ENCODE measurements around the gene TMEM8B. TPM values are rescaled to one million over a fixed set of nuclear protein-coding genes. Genes with fewer than 3 reads are reported as not detected.
"Not testable (repeated sequence)": the region's sequence is repeated elsewhere in the genome, so short reads cannot be mapped to it uniquely, and the experiment has no call there.

TMEM8B gene
- total and polyA plus RNA-seq, 7 donors = 3.5 to 12.5 (median 7.1) TPM

- TF ChIP-seq POLR2AphosphoS5 (IDR thresholded peaks at IDR 0.05) (no peak), EP300 (IDR thresholded peaks at IDR 0.05) (no peak), CTCF (IDR thresholded peaks at IDR 0.05) (no peak), POLR2A (IDR thresholded peaks at IDR 0.05) (no peak)
These were observed 54.0 kb downstream of the TMEM8B start for GRCh38 chr9:35882996-35883395.

DNA sequence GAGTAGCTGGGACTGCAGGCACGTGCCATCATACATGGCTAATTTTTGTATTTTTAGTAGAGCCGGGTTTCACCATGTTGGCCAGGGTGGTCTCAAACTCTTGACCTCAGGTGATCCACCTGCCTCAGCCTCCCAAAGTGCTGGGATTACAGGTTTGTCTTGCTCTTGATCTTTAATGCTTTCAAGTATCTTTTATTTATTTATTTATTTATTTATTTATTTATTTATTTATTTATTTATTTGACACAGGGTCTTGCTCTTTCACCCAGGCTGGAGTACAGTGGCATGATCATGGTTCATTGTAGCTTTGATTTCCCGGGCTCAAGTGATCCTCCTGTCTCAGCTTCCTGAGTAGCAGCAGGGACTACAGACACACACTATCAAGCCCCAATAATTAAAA lies 55.9 kb downstream of the TMEM8B start:
- H3K27me3 ChIP-seq, H3K4me3 ChIP-seq, H3K36me3 ChIP-seq, DNase-seq, H3K27ac ChIP-seq, H3K9me3 ChIP-seq, H3K4me1 ChIP-seq: not testable (repeated sequence)
- intact Hi-C loops (cut with DNase I) = loop anchor here (10.0 kb wide), 1 partner anchor 240 kb away; no protein-coding TSS in a partner anchor
- 83 to 90% methylated on average over 3 of the region's 3 CpGs for WGBS, 2 donors

More at GRCh38 chr9:35882996-35883395, 54.0 kb downstream of the TMEM8B start:
- H3K4me3 ChIP-seq = no peak overlapping the region
- H3K9me3 ChIP-seq = no peaks in the 10 kb centered on the region
- H3K36me3 ChIP-seq = no peaks in the 10 kb centered on the region
- DNase-seq = no peak
- H3K27ac ChIP-seq = no peak overlapping the region
- H3K4me1 ChIP-seq = no peaks in the 10 kb centered on the region
- no peaks in the 10 kb centered on the region for H3K27me3 ChIP-seq
- intact Hi-C loops (cut with DNase I) = loop anchor here (1.0 to 10.0 kb wide), 3 partner anchors 54 to 238 kb away; partner anchors contain the start of genes FAM221B and TMEM8B
- 46 to 59% methylated on average over 3 of the region's 3 CpGs for WGBS, 2 donors

DNA sequence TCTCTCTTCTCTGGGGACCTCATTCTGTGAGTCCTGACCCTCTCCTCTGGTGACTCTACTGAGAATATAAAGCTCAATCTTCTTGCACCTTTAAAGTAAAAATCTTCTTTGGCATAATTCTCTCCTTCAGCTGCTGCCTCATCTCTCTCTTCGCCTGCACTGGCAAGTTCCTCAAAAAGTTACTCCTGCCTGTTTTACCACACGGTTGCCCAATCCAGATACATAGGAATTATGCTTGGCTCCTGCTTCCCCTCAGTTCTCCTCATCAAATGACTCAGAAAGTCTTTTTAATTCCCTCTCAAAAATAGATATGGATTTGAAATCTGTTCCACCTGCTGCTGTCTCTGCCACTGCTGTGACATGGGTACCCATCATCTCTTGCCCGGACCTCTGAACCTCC lies 62.6 kb downstream of the TMEM8B start:
- no peak for DNase-seq
- TF ChIP-seq CTCF (IDR thresholded peaks at IDR 0.05) (no peak), POLR2A (IDR thresholded peaks at IDR 0.05) (no peak), EP300 (IDR thresholded peaks at IDR 0.05) (no peak), POLR2AphosphoS5 (IDR thresholded peaks at IDR 0.05) (no peak)
- intact Hi-C loops (cut with DNase I) = no loop called here
- Histone ChIP-seq H3K36me3 (no peaks in the 10 kb centered on the region), H3K4me3 (no peak overlapping the region), H3K27me3 (no peaks in the 10 kb centered on the region), H3K9me3 (no peaks in the 10 kb centered on the region), H3K27ac (no peak overlapping the region), H3K4me1 (no peaks in the 10 kb centered on the region)
- WGBS, 2 donors = 72 to 84% methylated on average over 3 of the region's 3 CpGs

DNA sequence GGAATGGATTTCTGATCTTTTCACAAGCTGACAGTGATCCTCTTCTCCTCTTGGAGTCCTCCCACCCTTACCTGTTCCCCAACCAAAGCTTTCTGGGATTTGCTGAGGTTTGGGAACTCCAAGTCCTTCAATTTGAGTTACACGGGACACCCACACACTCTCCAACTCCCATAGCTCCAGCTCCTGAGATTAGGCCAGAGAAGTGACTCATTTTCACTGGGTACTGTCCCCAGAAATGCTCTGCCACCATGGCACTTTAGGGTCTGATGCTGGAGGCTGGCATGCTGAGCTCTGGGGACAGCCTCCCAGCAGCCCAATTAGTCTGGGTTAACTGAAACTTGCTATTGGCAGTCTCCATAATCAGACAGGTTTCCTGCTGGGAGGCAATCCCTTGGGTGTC lies 63.0 kb downstream of the TMEM8B start:
- Histone ChIP-seq H3K9me3 (no peaks in the 10 kb centered on the region), H3K4me3 (no peak overlapping the region), H3K4me1 (no peaks in the 10 kb centered on the region), H3K36me3 (no peaks in the 10 kb centered on the region), H3K27me3 (no peaks in the 10 kb centered on the region), H3K27ac (no peak overlapping the region)
- TF ChIP-seq POLR2A (IDR thresholded peaks at IDR 0.05) (no peak), POLR2AphosphoS5 (IDR thresholded peaks at IDR 0.05) (no peak), CTCF (IDR thresholded peaks at IDR 0.05) (no peak), EP300 (IDR thresholded peaks at IDR 0.05) (no peak)
- no peak for DNase-seq
- WGBS, 2 donors = 86 to 88% methylated on average over 1 of the region's 1 CpG
- intact Hi-C loops (cut with DNase I) = no loop called here

DNA sequence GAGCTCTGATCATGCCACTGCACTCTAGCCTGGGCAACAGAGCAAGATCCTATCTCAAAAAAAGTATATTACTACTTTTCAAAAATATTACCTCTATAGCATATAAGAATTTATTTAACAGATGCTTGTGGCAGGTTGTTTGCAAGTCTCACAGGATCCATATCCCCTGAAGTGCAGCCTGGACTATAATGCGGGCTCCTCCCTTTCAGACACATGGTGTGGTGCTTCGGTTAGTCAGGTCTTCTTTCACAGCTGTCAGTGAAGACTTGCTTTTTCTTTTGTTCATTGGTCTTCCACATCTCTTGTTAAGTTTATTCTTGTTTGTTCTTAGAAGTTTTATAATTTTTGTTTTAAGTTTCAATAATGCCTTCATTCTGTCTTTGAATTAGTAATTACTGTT lies 67.5 kb downstream of the TMEM8B start:
- Histone ChIP-seq H3K27ac (no peak overlapping the region), H3K9me3 (no peaks in the 10 kb centered on the region), H3K27me3 (no peaks in the 10 kb centered on the region), H3K4me1 (no peaks in the 10 kb centered on the region), H3K4me3 (no peak overlapping the region), H3K36me3 (no peaks in the 10 kb centered on the region)
- WGBS, 2 donors = 96 to 98% methylated on average over 2 of the region's 2 CpGs
- no peak for DNase-seq
- TF ChIP-seq EP300 (IDR thresholded peaks at IDR 0.05) (no peak), CTCF (IDR thresholded peaks at IDR 0.05) (no peak), POLR2A (IDR thresholded peaks at IDR 0.05) (no peak), POLR2AphosphoS5 (IDR thresholded peaks at IDR 0.05) (no peak)
- intact Hi-C loops (cut with DNase I) = no loop called here

DNA sequence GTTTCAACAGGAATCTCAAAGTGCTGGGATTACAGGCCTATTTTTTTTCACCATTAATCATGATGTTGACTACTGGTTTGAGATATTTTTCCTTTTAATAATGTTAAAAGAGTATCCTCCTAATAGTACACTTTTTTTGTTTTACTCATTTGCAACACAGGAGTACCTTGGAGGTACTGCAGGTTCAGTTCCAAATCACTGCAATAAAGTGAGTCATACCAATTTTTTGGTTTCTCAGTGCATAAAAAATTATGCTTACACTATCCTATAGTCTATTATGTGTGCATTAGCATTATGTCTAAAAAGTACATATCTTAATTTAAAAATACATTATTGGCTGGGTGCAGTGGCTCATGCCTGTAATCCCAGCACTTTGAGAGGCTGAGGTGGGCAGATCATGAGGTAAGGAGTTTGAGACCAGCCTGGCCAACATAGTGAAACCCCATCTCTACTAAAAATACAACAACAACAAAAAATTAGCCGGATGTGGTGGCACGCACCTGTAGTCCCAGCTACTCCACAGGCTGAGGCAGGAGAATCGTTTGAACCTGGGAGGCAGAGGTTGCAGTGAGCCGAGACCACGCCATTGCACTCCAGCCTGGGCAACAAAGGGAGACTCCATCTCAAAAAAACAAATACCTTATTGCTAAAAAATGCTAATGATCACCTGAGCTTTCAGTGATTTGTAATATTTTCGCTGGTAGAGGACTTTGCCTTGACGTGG lies 68.5 kb downstream of the TMEM8B start:
- intact Hi-C loops (cut with DNase I); H3K27ac ChIP-seq; H3K27me3 ChIP-seq; H3K9me3 ChIP-seq; DNase-seq; H3K4me1 ChIP-seq; H3K4me3 ChIP-seq; H3K36me3 ChIP-seq: not testable (repeated sequence)
- WGBS, 2 donors = 86 to 88% methylated on average over 7 of the region's 7 CpGs

Data from sigmoid colon (tissue), 7 donors.